Thymus (tissue), 11 donors: ENCODE data around the gene BMP10. TPM values are rescaled to one million over a fixed set of nuclear protein-coding genes. Genes with fewer than 3 reads are reported as not detected.

Experiments
- DNase-seq, 9 donors: peaks; one replicate each; pipeline ENCODE4 v3.0.0-alpha.2; 2013; ENCODE audit warnings: low spot score in 9 of 9, low read depth in 6 of 9, missing footprints in 1 of 9
- H3K27ac ChIP-seq, 2 donors: one replicate each; pipeline ENCODE4 v1.5.1; 2013; ENCODE audit warnings: control low read depth in 1 of 2, low read depth in 1 of 2, low read length in 1 of 2, mild to moderate bottlenecking in 1 of 2, moderate library complexity in 1 of 2
- H3K27me3 ChIP-seq, 2 donors: one replicate each; pipeline ENCODE4 v1.5.1; 2013; ENCODE audit warnings: low read length in 1 of 2; ENCODE audit not compliant: control insufficient read depth in 2 of 2, insufficient read depth in 1 of 2
- H3K36me3 ChIP-seq, 2 donors: one replicate each; pipeline ENCODE4 v1.5.1; 2013; ENCODE audit warnings: low read length in 1 of 2, mild to moderate bottlenecking in 1 of 2, moderate library complexity in 1 of 2; ENCODE audit not compliant: control insufficient read depth in 2 of 2, insufficient read depth in 2 of 2
- H3K4me1 ChIP-seq, 2 donors: one replicate each; pipeline ENCODE4 v1.5.1; 2013; ENCODE audit warnings: low read length in 2 of 2; ENCODE audit not compliant: control insufficient read depth in 2 of 2, insufficient read depth in 2 of 2
- H3K4me3 ChIP-seq, 2 donors: one replicate each; pipeline ENCODE4 v1.5.1; 2013; ENCODE audit warnings: low read length in 2 of 2, control low read depth in 1 of 2, mild to moderate bottlenecking in 1 of 2
- H3K9me3 ChIP-seq, 2 donors: one replicate each; pipeline ENCODE4 v1.5.1; 2013; ENCODE audit warnings: low read length in 1 of 2, mild to moderate bottlenecking in 1 of 2; ENCODE audit not compliant: control insufficient read depth in 2 of 2, insufficient read depth in 1 of 2
- WGBS: extraction: QIAGEN DNeasy Blood & Tissue Kit; methylation state at CpG from one replicate; pipeline ENCODE4 v1.1.7; 2013; 5-methylcytosine and 5-hydroxymethylcytosine counted together
- polyA plus RNA-seq: library from polyadenylated mRNA; stranded (reverse); fragments of 200-250 nt; gene quantifications from one replicate; pipeline ENCODE4 v1.2.3, GENCODE V29; 2013
- total RNA-seq: library from RNA; stranded (reverse); fragments of 120-200 nt; gene quantifications from one replicate; pipeline ENCODE4 v1.2.4, GENCODE V29; 2013
- donor health status: healthy.

BMP10 gene
- total and polyA plus RNA-seq, 2 donors, result 0.02 to 0.14 TPM

DNA sequence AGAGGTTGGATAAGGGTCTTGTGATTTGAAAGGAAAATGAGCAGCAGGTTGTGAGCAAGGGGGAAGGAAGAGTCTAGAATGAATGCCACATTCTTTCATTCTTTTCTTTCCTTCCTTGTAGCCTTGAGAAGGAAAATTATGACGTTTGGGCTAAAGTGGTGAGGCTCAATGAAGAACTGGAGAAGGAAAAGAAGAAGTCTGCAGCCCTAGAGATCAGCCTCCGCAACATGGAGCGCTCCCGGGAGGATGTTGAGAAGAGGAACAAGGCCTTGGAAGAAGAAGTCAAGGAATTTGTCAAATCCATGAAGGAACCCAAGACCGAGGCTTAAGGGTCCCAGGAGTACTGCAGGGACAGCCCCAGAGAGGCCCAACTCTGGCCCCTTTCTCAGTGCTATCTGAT lies 45.3 kb downstream of the BMP10 start:
- Histone ChIP-seq H3K36me3 (peaks cover 44 to 47% of the 10 kb centered on the region in 2 donors), H3K4me1 (peaks cover 16 to 17% of the 10 kb centered on the region in 2 donors), H3K4me3 (no peak overlapping the region), H3K9me3 (no peaks in the 10 kb centered on the region), H3K27me3 (no peaks in the 10 kb centered on the region), H3K27ac (no peak overlapping the region)
- WGBS, result 93% methylated on average over 5 of the region's 5 CpGs
- DNase-seq, result no peak

- Histone ChIP-seq H3K9me3 (no peaks in the 10 kb centered on the region), H3K4me1 (peaks cover 14 to 16% of the 10 kb centered on the region in 2 donors), H3K27me3 (no peaks in the 10 kb centered on the region), H3K4me3 (no peak overlapping the region), H3K36me3 (peaks cover 47 to 56% of the 10 kb centered on the region in 2 donors), H3K27ac (no peak overlapping the region)
- no peak for DNase-seq
- WGBS, result 97% methylated on average over 2 of the region's 2 CpGs
These were observed 46.4 kb downstream of the BMP10 start for GRCh38 chr2:68824831-68825230.

GRCh38 chr2:68822207-68822872 lies 48.9 kb downstream of the BMP10 start:
- Histone ChIP-seq H3K4me3 (no peak overlapping the region), H3K27ac (no peak overlapping the region), H3K27me3 (no peaks in the 10 kb centered on the region), H3K36me3 (peaks cover 63 to 79% of the 10 kb centered on the region in 2 donors), H3K4me1 (no peaks in the 10 kb centered on the region), H3K9me3 (no peaks in the 10 kb centered on the region)
- DNase-seq, result no peak
- WGBS, result 98% methylated on average over 15 of the region's 15 CpGs

- DNase-seq, result no peak
- H3K4me3 ChIP-seq, result no peak overlapping the region
- H3K36me3 ChIP-seq, result peaks cover 69 to 86% of the 10 kb centered on the region in 2 donors
- H3K4me1 ChIP-seq, result no peaks in the 10 kb centered on the region
- H3K9me3 ChIP-seq, result no peaks in the 10 kb centered on the region
- H3K27me3 ChIP-seq, result no peaks in the 10 kb centered on the region
- no peak overlapping the region for H3K27ac ChIP-seq
- 97% methylated on average over 6 of the region's 6 CpGs for WGBS
These were observed 51.6 kb downstream of the BMP10 start for GRCh38 chr2:68819556-68819955.

DNA sequence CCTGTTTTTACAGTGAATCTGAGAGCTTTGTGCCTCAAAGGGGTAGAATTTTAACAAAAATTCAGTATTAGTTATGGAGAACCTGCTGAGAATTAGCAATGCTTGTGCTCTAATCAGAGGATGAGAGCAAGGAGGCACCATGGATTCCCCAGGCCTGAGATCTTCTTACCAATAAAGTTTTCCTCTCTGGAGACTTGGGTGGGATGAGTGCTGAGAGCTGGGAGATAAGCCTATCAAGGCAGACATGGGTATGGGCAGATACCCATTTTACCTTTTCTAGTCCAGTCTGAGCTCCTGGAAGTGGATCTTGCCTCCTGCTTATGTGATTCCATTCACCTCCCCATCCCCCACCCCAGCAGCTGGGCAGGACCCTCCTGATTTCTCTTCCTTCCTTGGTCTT lies 53.9 kb downstream of the BMP10 start:
- no peak for DNase-seq
- Histone ChIP-seq H3K4me3 (no peak overlapping the region), H3K36me3 (peaks cover 63 to 83% of the 10 kb centered on the region in 2 donors), H3K9me3 (no peaks in the 10 kb centered on the region), H3K27me3 (no peaks in the 10 kb centered on the region), H3K27ac (no peak overlapping the region), H3K4me1 (no peaks in the 10 kb centered on the region)

Other genes starting within 250 kb of the BMP10 start
- 0.05 TPM for gene PROKR1, start 227.8 kb downstream of the BMP10 start, total RNA-seq
- 0.07 TPM for gene PROKR1, start 227.8 kb downstream of the BMP10 start, polyA plus RNA-seq
- gene ARHGAP25, start 136.6 kb downstream of the BMP10 start, total RNA-seq, result 32.2 TPM
- 31.7 TPM for gene ARHGAP25, start 136.6 kb downstream of the BMP10 start, polyA plus RNA-seq
- gene GKN2, start 81.5 kb upstream of the BMP10 start, total RNA-seq, result 0.24 TPM
- gene GKN2, start 81.5 kb upstream of the BMP10 start, polyA plus RNA-seq, result 0.75 TPM
- 1.4 TPM for gene GKN1, start 103.2 kb upstream of the BMP10 start, total RNA-seq
- gene GKN1, start 103.2 kb upstream of the BMP10 start, polyA plus RNA-seq, result 11.5 TPM
- gene ANTXR1, start 141.8 kb upstream of the BMP10 start, total RNA-seq, result 4.4 TPM
- 7.3 TPM for gene ANTXR1, start 141.8 kb upstream of the BMP10 start, polyA plus RNA-seq